Endodermal cell (in vitro differentiated cells): Measurements from ENCODE around the gene SNX30. TPM values are rescaled to one million over a fixed set of nuclear protein-coding genes. Genes with fewer than 3 reads are reported as not detected.

Source experiments
- DNase-seq: peaks from one replicate; pipeline ENCODE4 v3.0.0-alpha.2; 2017
- H3K27ac ChIP-seq: 2 replicates; pipeline ENCODE4 v1.5.1; 2013; ENCODE audit warnings: mild to moderate bottlenecking, low read depth, low read length, moderate library complexity
- H3K27me3 ChIP-seq: 2 replicates; pipeline ENCODE4 v1.6.1; 2013; ENCODE audit warnings: mild to moderate bottlenecking, low read length, moderate library complexity; ENCODE audit not compliant: insufficient read depth, control insufficient read depth, poor library complexity, severe bottlenecking
- H3K36me3 ChIP-seq: 2 replicates; pipeline ENCODE4 v1.7.0; 2013; ENCODE audit warnings: mild to moderate bottlenecking, low read length, moderate library complexity; ENCODE audit not compliant: control insufficient read depth, insufficient read depth
- H3K4me1 ChIP-seq: one replicate; pipeline ENCODE4 v1.7.0; 2013; ENCODE audit warnings: low read length; ENCODE audit not compliant: control insufficient read depth, insufficient read depth
- H3K4me3 ChIP-seq: 2 replicates; pipeline ENCODE4 v1.5.1; 2013; ENCODE audit warnings: mild to moderate bottlenecking, low read length, moderate library complexity
- H3K9ac ChIP-seq: 2 replicates; pipeline ENCODE4 v1.6.1; 2013; ENCODE audit warnings: mild to moderate bottlenecking, low read length, moderate library complexity; ENCODE audit not compliant: poor library complexity, severe bottlenecking; ENCODE audit errors: extremely low read depth
- H3K9me3 ChIP-seq: 2 replicates; pipeline ENCODE4 v1.6.1; 2013; ENCODE audit warnings: mild to moderate bottlenecking, low read length, moderate library complexity; ENCODE audit not compliant: control insufficient read depth
- H3K27ac Mint-ChIP-seq: 2 replicates; pipeline ENCODE4 v1.8.0; 2020; ENCODE audit warnings: mixed read lengths
- H3K27me3 Mint-ChIP-seq: 2 replicates; pipeline ENCODE4 v1.8.0; 2021; ENCODE audit warnings: mild to moderate bottlenecking, mixed read lengths; ENCODE audit not compliant: insufficient read depth
- H3K36me3 Mint-ChIP-seq: 2 replicates; pipeline ENCODE4 v1.8.0; 2020; ENCODE audit warnings: low read depth, mixed read lengths
- H3K4me1 Mint-ChIP-seq: 2 replicates; pipeline ENCODE4 v1.8.0; 2020; ENCODE audit warnings: mixed read lengths
- H3K4me3 Mint-ChIP-seq: 2 replicates; pipeline ENCODE4 v1.8.0; 2020; ENCODE audit warnings: mild to moderate bottlenecking, moderate library complexity, mixed read lengths
- H3K9me3 Mint-ChIP-seq: 2 replicates; pipeline ENCODE4 v1.8.0; 2020; ENCODE audit warnings: mild to moderate bottlenecking, mixed read lengths
- WGBS, 2 experiments: methylation state at CpG; one replicate each; pipeline versions ENCODE4 v1.1.5 to v1.1.7; 2013; ENCODE audit warnings: missing lambda C conversion rate in 2 of 2, mixed read lengths in 1 of 2; ENCODE audit not compliant: insufficient coverage in 1 of 2, insufficient read length in 1 of 2; 5-methylcytosine and 5-hydroxymethylcytosine counted together
- total RNA-seq, 2 donors: library from RNA; stranded (reverse); fragmentation: NEBNext Ultra II Directional in 1 of 2; extraction: Animal tissue kit (Norgen Biotek cat#: 25700) in 1 of 2; gene quantifications; 2 replicates in 1 of 2; 3 replicates in 1 of 2; pipeline ENCODE4 v1.2.1, GENCODE V29; 2021
- TF ChIP-seq, protein P1 (sequence below): fragments of 200-600 bp; sonication (generic); conservative IDR thresholded peaks from 2 replicates; pipeline ENCODE4 v1.5.0; 2021; ENCODE audit warnings: antibody characterized with exemption, mild to moderate bottlenecking

The SNX30 gene
- total RNA-seq, 2 donors from 2014 or later, result 11.8 to 14.8 TPM

GRCh38 chr9:112731971-112732370, 18.6 kb upstream of the SNX30 start:
- no peaks in the 10 kb centered on the region for H3K36me3 ChIP-seq
- no peaks in the 10 kb centered on the region for H3K4me1 ChIP-seq
- H3K4me3 ChIP-seq, result no peak overlapping the region
- H3K9me3 Mint-ChIP-seq, result no peaks in the 10 kb centered on the region
- H3K9me3 ChIP-seq, result no peaks in the 10 kb centered on the region
- no peak overlapping the region for H3K27ac Mint-ChIP-seq
- 90% methylated on average over 5 to 7 of the region's 7 CpGs for WGBS, 2 experiments
- H3K4me1 Mint-ChIP-seq, result no peaks in the 10 kb centered on the region
- TF ChIP-seq, protein P1, sequence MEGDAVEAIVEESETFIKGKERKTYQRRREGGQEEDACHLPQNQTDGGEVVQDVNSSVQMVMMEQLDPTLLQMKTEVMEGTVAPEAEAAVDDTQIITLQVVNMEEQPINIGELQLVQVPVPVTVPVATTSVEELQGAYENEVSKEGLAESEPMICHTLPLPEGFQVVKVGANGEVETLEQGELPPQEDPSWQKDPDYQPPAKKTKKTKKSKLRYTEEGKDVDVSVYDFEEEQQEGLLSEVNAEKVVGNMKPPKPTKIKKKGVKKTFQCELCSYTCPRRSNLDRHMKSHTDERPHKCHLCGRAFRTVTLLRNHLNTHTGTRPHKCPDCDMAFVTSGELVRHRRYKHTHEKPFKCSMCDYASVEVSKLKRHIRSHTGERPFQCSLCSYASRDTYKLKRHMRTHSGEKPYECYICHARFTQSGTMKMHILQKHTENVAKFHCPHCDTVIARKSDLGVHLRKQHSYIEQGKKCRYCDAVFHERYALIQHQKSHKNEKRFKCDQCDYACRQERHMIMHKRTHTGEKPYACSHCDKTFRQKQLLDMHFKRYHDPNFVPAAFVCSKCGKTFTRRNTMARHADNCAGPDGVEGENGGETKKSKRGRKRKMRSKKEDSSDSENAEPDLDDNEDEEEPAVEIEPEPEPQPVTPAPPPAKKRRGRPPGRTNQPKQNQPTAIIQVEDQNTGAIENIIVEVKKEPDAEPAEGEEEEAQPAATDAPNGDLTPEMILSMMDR, result no peak
- no peaks in the 10 kb centered on the region for H3K36me3 Mint-ChIP-seq
- H3K27me3 ChIP-seq, result no peaks in the 10 kb centered on the region
- no peak overlapping the region for H3K4me3 Mint-ChIP-seq
- no peak for DNase-seq
- no peak overlapping the region for H3K27ac ChIP-seq
- no peaks in the 10 kb centered on the region for H3K27me3 Mint-ChIP-seq
- H3K9ac ChIP-seq, result no peak overlapping the region

DNA sequence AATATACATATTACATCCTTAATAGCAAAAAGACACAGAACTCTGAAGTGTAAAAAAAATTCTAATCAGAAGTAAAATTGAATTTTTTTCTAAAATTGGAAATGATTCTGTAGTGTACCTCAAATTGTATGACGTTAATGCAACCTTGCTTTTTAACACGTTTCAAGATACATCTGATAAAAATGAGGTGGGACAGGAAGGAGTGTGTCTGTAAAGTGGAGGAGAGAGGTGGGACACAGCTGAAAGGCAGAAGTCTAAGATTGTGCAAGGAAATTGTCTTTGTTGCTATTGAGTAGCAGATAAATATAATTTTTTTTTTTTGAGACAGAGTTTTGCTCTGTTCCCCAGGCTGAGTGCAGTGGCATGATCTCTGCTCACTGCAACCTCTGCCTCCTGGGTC, 15.7 kb upstream of the SNX30 start:
- no peaks in the 10 kb centered on the region for H3K36me3 ChIP-seq
- no peaks in the 10 kb centered on the region for H3K36me3 Mint-ChIP-seq
- no peak overlapping the region for H3K4me3 ChIP-seq
- H3K4me1 ChIP-seq, result no peaks in the 10 kb centered on the region
- no peaks in the 10 kb centered on the region for H3K27me3 Mint-ChIP-seq
- no peak overlapping the region for H3K27ac ChIP-seq
- no peak for DNase-seq
- H3K4me1 Mint-ChIP-seq, result no peaks in the 10 kb centered on the region
- no peak overlapping the region for H3K4me3 Mint-ChIP-seq
- H3K27ac Mint-ChIP-seq, result no peak overlapping the region
- H3K9ac ChIP-seq, result no peak overlapping the region
- no peaks in the 10 kb centered on the region for H3K9me3 ChIP-seq
- H3K27me3 ChIP-seq, result no peaks in the 10 kb centered on the region
- TF ChIP-seq, protein P1, result no peak
- 95 to 96% methylated on average over 2 of the region's 2 CpGs for WGBS, 2 experiments
- peaks cover 3% of the 10 kb centered on the region for H3K9me3 Mint-ChIP-seq

DNA sequence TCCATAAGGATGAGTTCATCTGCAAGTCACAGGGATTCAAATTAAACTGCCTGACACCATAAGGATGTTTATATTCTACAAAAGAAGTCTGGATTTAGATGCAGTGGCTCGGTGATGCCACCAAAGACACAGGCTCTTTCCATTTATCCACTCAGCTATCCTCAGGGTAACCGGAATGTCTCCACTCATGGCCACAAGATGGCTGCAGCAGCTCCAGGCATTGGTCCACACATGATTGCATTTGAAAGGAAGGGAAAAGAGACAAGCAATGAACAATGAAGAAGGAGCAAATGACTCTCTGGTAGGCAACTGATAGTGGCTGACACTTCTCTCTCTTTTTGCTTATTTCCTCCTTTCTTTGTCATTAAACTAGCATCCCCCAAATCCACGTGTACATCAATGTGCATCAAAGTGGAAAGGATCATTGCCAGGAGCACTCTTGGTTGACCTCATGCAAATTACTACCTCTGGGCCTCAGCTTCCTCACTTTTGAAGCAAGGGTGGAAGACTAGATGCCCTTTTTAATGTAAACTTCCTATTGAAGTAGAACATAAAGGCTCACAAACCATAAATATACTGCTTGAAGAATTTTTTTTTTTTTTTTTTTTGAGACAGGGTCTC, 7.2 kb upstream of the SNX30 start:
- Histone ChIP-seq H3K27me3 (no peaks in the 10 kb centered on the region), H3K36me3 (no peaks in the 10 kb centered on the region), H3K9me3 (no peaks in the 10 kb centered on the region), H3K4me1 (no peaks in the 10 kb centered on the region), H3K9ac (no peak overlapping the region), H3K4me3 (no peak overlapping the region), H3K27ac (no peak overlapping the region)
- TF ChIP-seq, protein P1, result peak; percentile 25
- no peak overlapping the region for H3K27ac Mint-ChIP-seq
- no peaks in the 10 kb centered on the region for H3K4me1 Mint-ChIP-seq
- 84 to 91% methylated on average over 3 of the region's 3 CpGs for WGBS, 2 experiments
- no peak for DNase-seq
- peaks cover 3% of the 10 kb centered on the region for H3K9me3 Mint-ChIP-seq
- H3K4me3 Mint-ChIP-seq, result no peak overlapping the region
- H3K36me3 Mint-ChIP-seq, result no peaks in the 10 kb centered on the region
- no peaks in the 10 kb centered on the region for H3K27me3 Mint-ChIP-seq
